Progenitor cell of endocrine pancreas (in vitro differentiated cells): ENCODE data around the gene TFB1M. TPM values are rescaled to one million over a fixed set of nuclear protein-coding genes. Genes with fewer than 3 reads are reported as not detected.

Source experiments
- DNase-seq: peaks from one replicate; pipeline ENCODE4 v3.0.0; 2021; ENCODE audit warnings: low spot score; ENCODE audit not compliant: unreplicated experiment
- H3K27ac Mint-ChIP-seq: 2 replicates; pipeline ENCODE4 v1.8.0; 2021; ENCODE audit warnings: mild to moderate bottlenecking, moderate library complexity, mixed read lengths
- H3K27me3 Mint-ChIP-seq: 2 replicates; pipeline ENCODE4 v1.8.0; 2021; ENCODE audit warnings: mixed read lengths
- H3K36me3 Mint-ChIP-seq: 2 replicates; pipeline ENCODE4 v1.8.0; 2022; ENCODE audit warnings: mixed read lengths; ENCODE audit not compliant: insufficient read depth
- H3K4me1 Mint-ChIP-seq: 2 replicates; pipeline ENCODE4 v1.8.0; 2021; ENCODE audit warnings: low read depth, mixed read lengths
- H3K4me3 Mint-ChIP-seq: 2 replicates; pipeline ENCODE4 v1.8.0; 2021; ENCODE audit warnings: low read depth, mild to moderate bottlenecking, moderate library complexity, mixed read lengths
- H3K9me3 Mint-ChIP-seq: 2 replicates; pipeline ENCODE4 v1.8.0; 2021; ENCODE audit warnings: low read depth, mixed read lengths
- CTCF ChIP-seq: fragments of 200-600 bp; sonication (generic); IDR thresholded peaks from one replicate; pipeline ENCODE4 v1.5.0; 2021; ENCODE audit warnings: antibody characterized with exemption, mild to moderate bottlenecking; ENCODE audit not compliant: unreplicated experiment
- total RNA-seq: library from RNA; stranded (reverse); gene quantifications from 2 replicates; pipeline ENCODE4 v1.2.1, GENCODE V29; 2021

Gene TFB1M
- total RNA-seq, 1 donor from 2014 or later = 33.2 TPM

GRCh38 chr6:155224618-155225017 lies 89.7 kb downstream of the TFB1M start:
- Mint-ChIP-seq H3K36me3 (peaks cover under 1% of the 10 kb centered on the region), H3K4me1 (peaks cover 21% of the 10 kb centered on the region), H3K27ac (peak overlapping the region; percentile 95), H3K9me3 (no peaks in the 10 kb centered on the region), H3K27me3 (no peaks in the 10 kb centered on the region), H3K4me3 (no peak overlapping the region)
- no peak for DNase-seq
- no peak for TF ChIP-seq CTCF

GRCh38 chr6:155223646-155224451 lies 90.4 kb downstream of the TFB1M start:
- H3K4me3 Mint-ChIP-seq = no peak overlapping the region
- peaks cover 3% of the 10 kb centered on the region for H3K9me3 Mint-ChIP-seq
- peaks cover 3% of the 10 kb centered on the region for H3K36me3 Mint-ChIP-seq
- no peak for DNase-seq
- H3K27ac Mint-ChIP-seq = peak overlapping the region; percentile 95
- peaks cover 21% of the 10 kb centered on the region for H3K4me1 Mint-ChIP-seq
- no peak for TF ChIP-seq CTCF
- H3K27me3 Mint-ChIP-seq = no peaks in the 10 kb centered on the region

GRCh38 chr6:155222506-155222905 lies 91.8 kb downstream of the TFB1M start:
- Mint-ChIP-seq H3K36me3 (peaks cover 3% of the 10 kb centered on the region), H3K9me3 (peaks cover 3% of the 10 kb centered on the region), H3K4me1 (peaks cover 19% of the 10 kb centered on the region), H3K4me3 (no peak overlapping the region), H3K27ac (no peak overlapping the region), H3K27me3 (no peaks in the 10 kb centered on the region)
- DNase-seq = no peak
- no peak for TF ChIP-seq CTCF

- H3K4me1 Mint-ChIP-seq = peaks cover 23% of the 10 kb centered on the region
- DNase-seq = no peak
- H3K27ac Mint-ChIP-seq = no peak overlapping the region
- no peak overlapping the region for H3K4me3 Mint-ChIP-seq
- H3K36me3 Mint-ChIP-seq = peaks cover 3% of the 10 kb centered on the region
- peaks cover 6% of the 10 kb centered on the region for H3K27me3 Mint-ChIP-seq
- TF ChIP-seq CTCF = no peak
- peaks cover 3% of the 10 kb centered on the region for H3K9me3 Mint-ChIP-seq
Measured at GRCh38 chr6:155221086-155221485, 93.2 kb downstream of the TFB1M start.

GRCh38 chr6:155219858-155220301 lies 94.4 kb downstream of the TFB1M start:
- Mint-ChIP-seq H3K4me1 (peaks cover 21% of the 10 kb centered on the region), H3K27ac (no peak overlapping the region), H3K9me3 (peaks cover 3% of the 10 kb centered on the region), H3K36me3 (peaks cover 3% of the 10 kb centered on the region), H3K4me3 (no peak overlapping the region), H3K27me3 (peaks cover 6% of the 10 kb centered on the region)
- DNase-seq = no peak
- no peak for TF ChIP-seq CTCF
